Heart left ventricle (tissue), 16 donors: ENCODE measurements around the gene C1orf232. TPM values are rescaled to one million over a fixed set of nuclear protein-coding genes. Genes with fewer than 3 reads are reported as not detected.

Experiments used
- ATAC-seq, 4 donors: fragments of 200-7000 bp; cut with Tn5 transposase; one replicate each; pipeline ENCODE4 v1.9.1; 2020 to 2022; ENCODE audit warnings: moderate library complexity in 4 of 4, mild to moderate bottlenecking in 3 of 4, moderate number of reproducible peaks in 1 of 4
- DNase-seq, 5 donors: peaks; one replicate each; pipeline ENCODE4 v3.0.0-alpha.2; 2020
- H3K27ac ChIP-seq, 12 donors: fragments of 200-600 bp; sonication (generic) in 4 of 12; one replicate each; pipeline versions ENCODE4 v1.5.0 to v1.8.0; 2016 to 2022; ENCODE audit warnings: mild to moderate bottlenecking in 2 of 12
- H3K27me3 ChIP-seq, 9 donors: fragments of 200-600 bp; sonication (generic) in 2 of 9; one replicate each; pipeline versions ENCODE4 v1.5.1 to v1.8.0; 2016 to 2022; ENCODE audit warnings: mild to moderate bottlenecking in 3 of 9
- H3K36me3 ChIP-seq, 9 donors: fragments of 200-600 bp; sonication (generic) in 2 of 9; one replicate each; pipeline versions ENCODE4 v1.5.0 to v1.8.0; 2018 to 2022; ENCODE audit warnings: mild to moderate bottlenecking in 2 of 9
- H3K4me1 ChIP-seq, 12 donors: fragments of 200-600 bp; sonication (generic) in 4 of 12; one replicate each; pipeline versions ENCODE4 v1.5.0 to v1.8.0; 2016 to 2022; ENCODE audit warnings: mild to moderate bottlenecking in 3 of 12
- H3K4me3 ChIP-seq, 12 donors: fragments of 200-600 bp; sonication (generic) in 4 of 12; one replicate each; pipeline versions ENCODE4 v1.5.0 to v1.8.0; 2017 to 2022; ENCODE audit warnings: mild to moderate bottlenecking in 9 of 12, moderate library complexity in 4 of 12
- H3K9me3 ChIP-seq, 12 donors: fragments of 200-600 bp; sonication (generic) in 4 of 12; one replicate each; pipeline versions ENCODE4 v1.5.0 to v1.8.0; 2016 to 2022; ENCODE audit warnings: mild to moderate bottlenecking in 1 of 12
- CTCF ChIP-seq, 12 donors: fragments of 200-600 bp; sonication (generic) in 4 of 12; IDR thresholded peaks; one replicate each; pipeline versions ENCODE4 v1.5.0 to v1.8.0; 2018 to 2022; ENCODE audit warnings: antibody characterized with exemption in 12 of 12, mild to moderate bottlenecking in 5 of 12
- POLR2A ChIP-seq, 2 donors: fragments of 450-650 bp; IDR thresholded peaks; one replicate each; pipeline ENCODE4 v1.6.1; 2017; ENCODE audit warnings: antibody characterized with exemption in 2 of 2, mild to moderate bottlenecking in 2 of 2, moderate library complexity in 2 of 2
- WGBS, 4 donors: extraction: QIAGEN DNeasy Blood & Tissue Kit in 2 of 4; methylation state at CpG; one replicate each; pipeline versions ENCODE4 v1.1.5 to v1.1.7; 2013 to 2018; 5-methylcytosine and 5-hydroxymethylcytosine counted together
- intact Hi-C, 10 donors: fragments of 100-400 bp; cut with DNase I; formaldehyde crosslinking; loops; one replicate each; pipeline versions ENCODE4 v1.11.1 to v1.14.2; 2022
- polyA plus RNA-seq, 2 donors: library from polyadenylated mRNA; stranded (reverse); fragments of 200-250 nt; gene quantifications; one replicate each; pipeline ENCODE4 v1.2.3, GENCODE V29; 2013
- total RNA-seq, 9 donors: library from RNA; depleted of rRNA in 2 of 9; stranded (reverse); fragments of >200 nt in 2 of 9; fragmentation: NEBNext Ultra II Directional in 3 of 9; extraction: Animal tissue kit (Norgen Biotek cat#: 25700) in 3 of 9; gene quantifications; one replicate each; pipeline versions ENCODE4 v1.1.0 to v1.2.4, GENCODE V29; 2016 to 2023
- donor health status: ischemic (EF 13 %, LVEDD 7.1; RV severe dilation, severe dysfunction).
- donor health status: healthy with polysubstance abuse.
- donor health status: DM: no; HTN: yes; CAD: no.
- donor health status: DM: no; HTN: no; CAD: no.
- donor health status: ischemic (EF 25% LVEDD 6.9; RV normal size, moderate dysfunction).
- donor health status: ischemic (EF 25% LVEDD 5.7; RV mildly dilated, moderate dysfunction).
- donor health status: healthy.
- donor health status: DM: yes; HTN: yes; CAD: no.
- donor health status: ischemic (EF 35%, LVEDD 5.7; RV mildly dilated, moderate dysfunction).
- donor health status: nonischemic (EF 11% LVEDD 7.7; RV severe dilation, severe dysfunction).
- donor health status: DM: yes; HTN: yes; CAD: no.
- donor health status: PGD.
- donor health status: ischemic (EF 29% LVEDD 5.4; RV normal size, mild dysfunction).
- donor health status: nonischemic (EF 23%, LVEDD 6.1; RV moderate dilation, normal function).

Gene C1orf232
- total and polyA plus RNA-seq, 11 donors, result not detected

- Histone ChIP-seq H3K27me3 (no peaks in the 10 kb centered on the region), H3K4me3 (peak overlapping the region in 1 of 12 donors; percentile 39), H3K27ac (peak overlapping the region in 4 of 12 donors; percentile 8 to 87 (median 18)), H3K36me3 (peaks cover 0 to 14% (median 10%) of the 10 kb centered on the region in 9 donors), H3K4me1 (peaks cover 0 to 59% (median 16%) of the 10 kb centered on the region in 12 donors), H3K9me3 (no peaks in the 10 kb centered on the region)
- no peak for DNase-seq
- 49 to 53% (median 52%) methylated on average over 13 of the region's 13 CpGs for whole genome bisulfite sequencing, 4 donors
- ATAC-seq, result peak in 3 of 4 donors; percentile 27 to 55 (median 36)
- intact Hi-C loops, result no loop called here
- TF ChIP-seq POLR2A (IDR thresholded peaks at IDR 0.05), result no peak
- TF ChIP-seq CTCF (IDR thresholded peaks at IDR 0.05), result no peak
Observed at GRCh38 chr1:26127235-26128163, 41.3 kb downstream of the C1orf232 start.

- H3K4me1 ChIP-seq, result peaks cover 0 to 69% (median 24%) of the 10 kb centered on the region in 12 donors
Observed at GRCh38 chr1:26126321-26127084, 42.3 kb downstream of the C1orf232 start.

DNA sequence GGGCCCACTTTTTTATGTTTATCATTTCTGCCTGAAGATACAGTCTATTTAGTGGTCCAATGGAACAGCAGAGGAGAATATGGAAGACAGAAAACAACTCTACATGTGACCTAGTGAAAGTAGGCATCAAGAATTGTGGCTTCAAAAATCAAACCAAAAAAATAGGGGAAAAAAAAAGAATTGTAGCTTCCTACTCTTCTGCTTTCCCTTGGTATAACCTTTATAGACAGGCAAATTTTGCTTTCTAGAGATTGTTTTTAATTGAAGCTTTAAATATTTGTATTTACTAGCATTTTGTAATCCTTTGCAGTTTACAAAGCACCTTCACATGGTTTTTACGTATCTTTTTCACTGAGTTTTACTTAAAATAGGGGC is 42.8 kb downstream of the C1orf232 start:
- H3K27me3 ChIP-seq, result no peaks in the 10 kb centered on the region
- ATAC-seq, result no peak
- WGBS, 4 donors, result 72 to 81% (median 77%) methylated on average over 1 of the region's 1 CpG
- H3K27ac ChIP-seq, result peak overlapping the region in 1 of 12 donors; percentile 87
- peaks cover 0 to 25% (median 15%) of the 10 kb centered on the region in 9 donors for H3K36me3 ChIP-seq
- DNase-seq, result no peak
- H3K4me1 ChIP-seq, result peaks cover 0 to 75% (median 24%) of the 10 kb centered on the region in 12 donors
- no peak for TF ChIP-seq POLR2A (IDR thresholded peaks at IDR 0.05)
- TF ChIP-seq CTCF (IDR thresholded peaks at IDR 0.05), result no peak
- no peaks in the 10 kb centered on the region for H3K9me3 ChIP-seq
- H3K4me3 ChIP-seq, result no peak overlapping the region
- intact Hi-C loops, result no loop called here

More at GRCh38 chr1:26126321-26127084, 42.3 kb downstream of the C1orf232 start:
- H3K4me3 ChIP-seq, result peak overlapping the region in 1 of 12 donors; percentile 39
- 68 to 78% (median 76%) methylated on average over 9 of the region's 9 CpGs for WGBS, 4 donors
- H3K9me3 ChIP-seq, result no peaks in the 10 kb centered on the region
- peak in 3 of 4 donors; percentile 37 to 66 (median 47) for ATAC-seq
- DNase-seq, result no peak
- TF ChIP-seq POLR2A (IDR thresholded peaks at IDR 0.05) (no peak), CTCF (IDR thresholded peaks at IDR 0.05) (no peak)
- intact Hi-C loops, result no loop called here
- H3K36me3 ChIP-seq, result peaks cover 0 to 23% (median 15%) of the 10 kb centered on the region in 9 donors
- H3K27me3 ChIP-seq, result no peaks in the 10 kb centered on the region
- H3K27ac ChIP-seq, result peak overlapping the region in 4 of 12 donors; percentile 9 to 87 (median 28)

DNA sequence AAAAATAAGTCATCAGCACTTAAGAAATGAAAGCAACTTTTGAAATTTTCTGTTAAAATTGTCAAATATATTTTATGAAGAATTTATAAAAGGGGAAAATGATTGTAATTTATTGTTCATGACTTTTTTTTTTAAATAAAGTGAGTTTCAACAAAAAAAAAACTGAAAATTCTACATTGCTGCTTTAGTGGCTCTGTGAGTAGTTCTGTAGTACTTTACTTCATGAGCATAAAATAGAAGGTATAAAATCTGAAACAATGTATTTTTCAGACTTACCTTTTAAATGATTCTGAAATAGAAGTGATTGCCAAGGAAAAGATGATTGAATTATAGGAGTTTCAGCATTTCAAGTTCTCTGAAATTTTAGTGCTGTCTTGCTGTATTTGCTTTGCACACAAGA is 43.4 kb downstream of the C1orf232 start:
- ATAC-seq (no peak), DNase-seq (no peak)
- Histone ChIP-seq H3K27me3 (no peaks in the 10 kb centered on the region), H3K9me3 (no peaks in the 10 kb centered on the region), H3K4me1 (peaks cover 0 to 80% (median 24%) of the 10 kb centered on the region in 12 donors), H3K36me3 (peaks cover 0 to 30% (median 15%) of the 10 kb centered on the region in 9 donors), H3K4me3 (no peak overlapping the region), H3K27ac (peak overlapping the region in 1 of 12 donors; percentile 87)
- TF ChIP-seq CTCF (IDR thresholded peaks at IDR 0.05) (no peak), POLR2A (IDR thresholded peaks at IDR 0.05) (no peak)
- intact Hi-C loops, result no loop called here
